ENCODE results near the gene SYNCRIP. TPM values are rescaled to one million over a fixed set of nuclear protein-coding genes. Genes with fewer than 3 reads are reported as not detected.

SYNCRIP gene
- total and polyA plus RNA-seq, 2 donors (not counting 1 experiment from before 2014, with no cell fraction given) = 7.9 to 88.5 TPM

Small RNA genes lying within 50 kb of the gene (small RNA-seq; reads per million reads assigned to genes)
- not detected for gene SNORD50B (ENCODE audit: insufficient read length, low read depth, low replicate concordance)

Other genes with a start within 250 kb of the SYNCRIP start
- 23.2 and 24.8 TPM in 2 replicates for gene NT5E, start 192.8 kb downstream of the SYNCRIP start, total RNA-seq
- 9.9 and 11.6 TPM in 2 replicates for gene NT5E, start 192.8 kb downstream of the SYNCRIP start, polyA plus RNA-seq
- gene SNX14, start 49.0 kb downstream of the SYNCRIP start, total RNA-seq = 80.0 and 95.1 TPM in 2 replicates
- gene SNX14, start 49.0 kb downstream of the SYNCRIP start, polyA plus RNA-seq = 36.9 and 49.9 TPM in 2 replicates

All from B cell (primary cell).